Left lung (tissue), 10 donors: ENCODE measurements around the gene NRG3. TPM values are rescaled to one million over a fixed set of nuclear protein-coding genes. Genes with fewer than 3 reads are reported as not detected.

Experiments
- ATAC-seq: fragments of 200-7000 bp; cut with Tn5 transposase; one replicate; pipeline ENCODE4 v1.9.1; 2020; ENCODE audit warnings: moderate library complexity
- DNase-seq, 4 donors: peaks; one replicate each; pipeline ENCODE4 v3.0.0-alpha.2; 2013 to 2020
- H3K27ac ChIP-seq, 2 donors: fragments of 200-600 bp; sonication (generic) in 1 of 2; one replicate each; pipeline versions ENCODE4 v1.5.0 to v1.8.0; 2020 to 2021
- H3K27me3 ChIP-seq, 2 donors: fragments of 200-600 bp; sonication (generic) in 1 of 2; one replicate each; pipeline versions ENCODE4 v1.5.0 to v1.8.0; 2020 to 2021
- H3K36me3 ChIP-seq, 2 donors: fragments of 200-600 bp; sonication (generic) in 1 of 2; one replicate each; pipeline versions ENCODE4 v1.5.0 to v1.8.0; 2020 to 2021
- H3K4me1 ChIP-seq, 2 donors: fragments of 200-600 bp; one replicate each; pipeline ENCODE4 v1.8.0; 2021
- H3K4me3 ChIP-seq, 2 donors: fragments of 200-600 bp; sonication (generic) in 1 of 2; one replicate each; pipeline versions ENCODE4 v1.5.0 to v1.8.0; 2020 to 2021; ENCODE audit warnings: mild to moderate bottlenecking in 1 of 2
- H3K9me3 ChIP-seq, 2 donors: fragments of 200-600 bp; sonication (generic) in 1 of 2; one replicate each; pipeline versions ENCODE4 v1.5.0 to v1.8.0; 2020 to 2021
- CTCF ChIP-seq, 2 donors: fragments of 200-600 bp; sonication (generic) in 1 of 2; IDR thresholded peaks; one replicate each; pipeline versions ENCODE4 v1.5.0 to v1.8.0; 2021; ENCODE audit warnings: antibody characterized with exemption in 2 of 2
- intact Hi-C, 2 donors: fragments of 100-400 bp; cut with DNase I; formaldehyde crosslinking; loops; one replicate each; pipeline versions ENCODE4 v1.11.2 to v1.14.2; 2022
- polyA plus RNA-seq, 6 donors: library from polyadenylated mRNA; unstranded; fragments of 120-200 nt; gene quantifications; one replicate each; pipeline ENCODE4 v1.2.1, GENCODE V29; 2013; ENCODE audit not compliant: insufficient read length in 6 of 6
- total RNA-seq, 2 donors: library from RNA; stranded (reverse); fragmentation: NEBNext Ultra II Directional; extraction: Animal tissue kit (Norgen Biotek cat#: 25700); gene quantifications; one replicate each; pipeline ENCODE4 v1.2.1, GENCODE V29; 2021
- donor health status: DM: no; HTN: yes; CAD: no.
- donor health status: DM: no; HTN: no; CAD: no.

Gene NRG3
- total and polyA plus RNA-seq, 8 donors, result 1.0 to 1.7 (median 1.1) TPM

GRCh38 chr10:82463614-82464013, 588.6 kb downstream of the NRG3 start:
- no peak overlapping the region for H3K4me3 ChIP-seq
- no peak for ATAC-seq
- TF ChIP-seq CTCF (IDR thresholded peaks at IDR 0.05), result no peak
- H3K27ac ChIP-seq, result no peak overlapping the region
- DNase-seq, result no peak
- no peaks in the 10 kb centered on the region for H3K27me3 ChIP-seq
- H3K36me3 ChIP-seq, result no peaks in the 10 kb centered on the region
- H3K9me3 ChIP-seq, result peaks cover 0 to 3% of the 10 kb centered on the region in 2 donors
- no peaks in the 10 kb centered on the region for H3K4me1 ChIP-seq
- intact Hi-C loops, result no loop called here

- no peaks in the 10 kb centered on the region for H3K27me3 ChIP-seq
- H3K36me3 ChIP-seq, result no peaks in the 10 kb centered on the region
- H3K9me3 ChIP-seq, result peaks cover 0 to 3% of the 10 kb centered on the region in 2 donors
- no peak overlapping the region for H3K27ac ChIP-seq
- intact Hi-C loops, result no loop called here
- no peaks in the 10 kb centered on the region for H3K4me1 ChIP-seq
- H3K4me3 ChIP-seq, result no peak overlapping the region
- DNase-seq (no peak), ATAC-seq (no peak)
- TF ChIP-seq CTCF (IDR thresholded peaks at IDR 0.05), result no peak
These were observed 589.3 kb downstream of the NRG3 start for GRCh38 chr10:82464191-82464818.

- DNase-seq (no peak), ATAC-seq (no peak)
- intact Hi-C loops, result no loop called here
- Histone ChIP-seq H3K4me1 (no peaks in the 10 kb centered on the region), H3K36me3 (no peaks in the 10 kb centered on the region), H3K27ac (no peak overlapping the region), H3K27me3 (no peaks in the 10 kb centered on the region), H3K9me3 (peaks cover 0 to 3% of the 10 kb centered on the region in 2 donors), H3K4me3 (no peak overlapping the region)
- no peak for TF ChIP-seq CTCF (IDR thresholded peaks at IDR 0.05)
These were observed 590.0 kb downstream of the NRG3 start for GRCh38 chr10:82464966-82465365.

- TF ChIP-seq CTCF (IDR thresholded peaks at IDR 0.05), result no peak
- no peak for DNase-seq
- no peaks in the 10 kb centered on the region for H3K9me3 ChIP-seq
- H3K4me1 ChIP-seq, result no peaks in the 10 kb centered on the region
- no peaks in the 10 kb centered on the region for H3K27me3 ChIP-seq
- intact Hi-C loops, result no loop called here
- no peak overlapping the region for H3K27ac ChIP-seq
- no peak for ATAC-seq
- H3K4me3 ChIP-seq, result no peak overlapping the region
- H3K36me3 ChIP-seq, result no peaks in the 10 kb centered on the region
These were observed 593.5 kb downstream of the NRG3 start for GRCh38 chr10:82468453-82468852.

- intact Hi-C loops, result no loop called here
- DNase-seq, result no peak
- Histone ChIP-seq H3K27ac (no peak overlapping the region), H3K4me1 (no peaks in the 10 kb centered on the region), H3K4me3 (no peak overlapping the region), H3K9me3 (no peaks in the 10 kb centered on the region), H3K27me3 (no peaks in the 10 kb centered on the region), H3K36me3 (no peaks in the 10 kb centered on the region)
- no peak for TF ChIP-seq CTCF (IDR thresholded peaks at IDR 0.05)
- no peak for ATAC-seq
These were observed 597.7 kb downstream of the NRG3 start for GRCh38 chr10:82472406-82473335.
